ENCODE measurements around the gene CCT4.
"Not testable (repeated sequence)": the region's sequence is repeated elsewhere in the genome, so short reads cannot be mapped to it uniquely, and the experiment has no call there.

DNA sequence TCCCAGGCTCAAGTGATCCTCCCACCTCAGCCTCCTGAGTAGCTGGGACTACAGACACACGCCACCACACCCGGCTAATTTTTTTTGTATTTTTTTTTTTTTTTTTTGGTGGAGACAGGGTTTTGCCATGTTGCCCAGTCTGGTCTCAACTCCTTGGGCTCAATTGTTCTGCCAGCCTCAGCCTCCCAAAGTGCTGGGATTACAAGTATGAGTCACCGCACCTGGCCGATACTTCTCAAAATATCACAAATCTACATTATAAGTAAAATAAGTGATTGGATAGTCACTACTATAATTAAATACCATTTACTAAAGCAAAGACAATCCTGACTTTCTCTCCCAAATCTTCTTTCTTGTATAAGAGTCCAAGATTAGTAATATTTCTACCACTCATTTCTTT, 9.1 kb downstream of the CCT4 start:
- TF ChIP-seq, protein P1, sequence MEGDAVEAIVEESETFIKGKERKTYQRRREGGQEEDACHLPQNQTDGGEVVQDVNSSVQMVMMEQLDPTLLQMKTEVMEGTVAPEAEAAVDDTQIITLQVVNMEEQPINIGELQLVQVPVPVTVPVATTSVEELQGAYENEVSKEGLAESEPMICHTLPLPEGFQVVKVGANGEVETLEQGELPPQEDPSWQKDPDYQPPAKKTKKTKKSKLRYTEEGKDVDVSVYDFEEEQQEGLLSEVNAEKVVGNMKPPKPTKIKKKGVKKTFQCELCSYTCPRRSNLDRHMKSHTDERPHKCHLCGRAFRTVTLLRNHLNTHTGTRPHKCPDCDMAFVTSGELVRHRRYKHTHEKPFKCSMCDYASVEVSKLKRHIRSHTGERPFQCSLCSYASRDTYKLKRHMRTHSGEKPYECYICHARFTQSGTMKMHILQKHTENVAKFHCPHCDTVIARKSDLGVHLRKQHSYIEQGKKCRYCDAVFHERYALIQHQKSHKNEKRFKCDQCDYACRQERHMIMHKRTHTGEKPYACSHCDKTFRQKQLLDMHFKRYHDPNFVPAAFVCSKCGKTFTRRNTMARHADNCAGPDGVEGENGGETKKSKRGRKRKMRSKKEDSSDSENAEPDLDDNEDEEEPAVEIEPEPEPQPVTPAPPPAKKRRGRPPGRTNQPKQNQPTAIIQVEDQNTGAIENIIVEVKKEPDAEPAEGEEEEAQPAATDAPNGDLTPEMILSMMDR (IDR thresholded peaks at IDR 0.05), result not testable (repeated sequence)
- TF ChIP-seq ZFX (IDR thresholded peaks at IDR 0.05; ENCODE audit: borderline replicate concordance), result not testable (repeated sequence)

Measured in 22Rv1 (cell line).